GM19455 (cell line): Measurements from ENCODE around the gene OR52N2.

Experiments
- ATAC-seq: cut with Tn5 transposase; IDR thresholded peaks from one replicate; pipeline ENCODE4 v1.9.1; 2021; ENCODE audit not compliant: unreplicated experiment

The OR52N2 gene

GRCh38 chr11:5808500-5809121 lies at the start of gene OR52N2:
TSS of gene OR52N2 (plus strand) at chr11:5808924. CDS start at chr11:5820336, 11,412 bp downstream.
- peak; percentile 95 for ATAC-seq

DNA sequence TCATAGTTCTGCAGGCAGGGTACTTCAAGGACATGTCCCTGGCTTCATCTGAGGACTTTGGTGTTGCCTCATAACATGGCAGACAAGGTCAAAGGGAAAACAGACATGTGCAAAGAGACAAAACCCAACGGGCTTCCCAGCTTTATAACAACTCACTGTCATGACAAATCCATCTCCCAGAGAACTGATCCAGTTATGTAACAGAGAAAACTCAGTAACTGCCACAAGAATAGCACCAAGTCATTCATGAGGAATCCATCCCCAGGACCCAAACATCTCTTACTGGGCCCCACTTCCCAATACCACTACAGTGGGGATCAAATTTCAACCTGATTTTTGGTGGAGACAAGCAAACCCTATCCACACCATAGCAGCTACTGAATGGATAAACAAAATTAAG lies 41.7 kb upstream of the OR52N2 start:
- no peak for ATAC-seq

- no peak for ATAC-seq
Measured at GRCh38 chr11:5783255-5783654, 25.5 kb upstream of the OR52N2 start, which contains the start of gene OR52N5. TSS of gene OR52N5 (minus strand) at chr11:5783355. CDS start at chr11:5778634, 4,721 bp downstream.

DNA sequence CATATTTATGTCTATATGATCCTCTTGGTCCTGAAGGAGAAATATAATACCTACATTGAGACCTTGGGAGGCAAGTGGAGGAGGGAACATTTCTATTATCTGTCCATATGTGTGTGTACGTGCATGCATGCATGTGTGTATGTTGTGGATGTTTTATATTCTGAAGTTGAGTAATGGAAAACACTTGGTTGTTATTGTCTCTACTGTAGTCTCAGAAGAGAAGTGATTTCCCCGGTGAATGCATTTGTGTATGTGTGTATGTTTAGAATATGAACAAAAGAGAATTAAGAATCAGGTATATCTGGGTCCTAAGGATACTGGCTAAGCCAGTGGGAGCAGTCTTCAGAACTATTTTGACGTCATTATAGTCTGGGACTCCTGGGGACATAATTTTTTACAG lies 17.6 kb upstream of the OR52N2 start, which contains the start of gene OR52N1:
Gene OR52N1, minus strand, starts transcription at position 101 of the 400 bp plus-strand sequence. CDS start 2,449 bp downstream, outside the sequence.
- ATAC-seq, result no peak

- ATAC-seq, result no peak
Measured at GRCh38 chr11:5796541-5796940, 12.2 kb upstream of the OR52N2 start.

GRCh38 chr11:5803982-5804381 lies 4.7 kb upstream of the OR52N2 start:
- no peak for ATAC-seq

DNA sequence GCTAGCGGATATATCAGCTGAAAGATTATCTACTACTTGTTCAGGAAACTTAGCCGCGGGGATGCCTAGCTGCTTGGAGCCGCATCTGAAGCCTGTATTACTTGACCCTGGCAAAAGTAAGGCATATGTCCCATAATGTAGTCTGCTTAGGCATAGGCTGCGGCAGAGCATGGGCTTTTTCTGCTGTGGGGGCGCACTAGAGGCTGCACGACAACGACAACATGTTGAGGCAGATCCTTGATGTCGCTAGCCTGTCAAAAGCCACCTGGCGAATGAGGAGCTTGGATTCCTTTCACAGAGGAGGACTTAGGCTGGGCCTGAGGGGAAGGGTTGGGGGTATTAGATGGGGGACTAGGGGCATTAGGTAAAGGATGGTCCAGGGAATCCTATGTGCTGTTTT lies 1.1 kb upstream of the OR52N2 start:
- ATAC-seq, result no peak

- peak; percentile 23 for ATAC-seq
Measured at GRCh38 chr11:5809122-5809519, 397 bp downstream of the OR52N2 start.

DNA sequence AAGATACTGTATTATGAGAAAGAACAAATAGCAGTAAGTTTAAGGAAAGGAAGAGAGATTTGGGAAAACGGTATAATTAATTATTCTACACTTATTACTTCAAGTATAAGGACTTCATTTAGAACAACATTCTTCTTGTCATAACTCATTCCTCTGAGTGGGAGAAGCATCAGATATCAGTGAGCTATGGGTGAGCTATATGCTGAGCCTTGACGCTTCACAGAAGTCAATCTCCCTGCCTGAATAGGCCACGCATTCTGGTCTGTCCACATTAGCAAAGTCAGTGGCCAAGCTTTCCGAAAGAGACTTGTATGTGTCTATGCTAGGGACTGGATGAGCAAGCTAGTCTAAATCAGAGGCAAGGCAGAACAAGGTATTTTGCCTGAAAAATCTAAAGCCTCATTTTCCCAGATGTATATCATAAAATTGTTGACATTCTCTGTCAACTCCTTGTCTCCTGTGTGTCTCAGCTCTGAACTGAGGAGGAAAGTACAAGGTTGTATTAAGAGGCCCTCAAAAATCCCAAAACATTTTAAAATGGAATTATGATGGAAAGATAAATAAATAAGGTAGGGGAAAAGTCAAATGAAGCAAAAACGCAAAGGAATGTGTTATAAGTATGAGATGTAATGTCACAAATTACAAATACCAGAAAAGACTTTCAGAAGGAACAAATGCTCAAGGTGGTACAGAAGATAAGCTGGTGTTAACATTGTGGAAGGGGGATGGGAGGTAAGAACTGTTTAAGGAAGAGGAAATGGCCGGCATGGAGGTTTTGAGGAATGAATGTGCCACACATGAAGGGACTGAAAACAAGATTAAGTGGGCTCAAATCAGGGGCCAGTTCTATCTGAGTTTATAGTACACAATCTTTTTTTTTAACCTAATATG lies 1.4 kb downstream of the OR52N2 start:
- ATAC-seq, result no peak

DNA sequence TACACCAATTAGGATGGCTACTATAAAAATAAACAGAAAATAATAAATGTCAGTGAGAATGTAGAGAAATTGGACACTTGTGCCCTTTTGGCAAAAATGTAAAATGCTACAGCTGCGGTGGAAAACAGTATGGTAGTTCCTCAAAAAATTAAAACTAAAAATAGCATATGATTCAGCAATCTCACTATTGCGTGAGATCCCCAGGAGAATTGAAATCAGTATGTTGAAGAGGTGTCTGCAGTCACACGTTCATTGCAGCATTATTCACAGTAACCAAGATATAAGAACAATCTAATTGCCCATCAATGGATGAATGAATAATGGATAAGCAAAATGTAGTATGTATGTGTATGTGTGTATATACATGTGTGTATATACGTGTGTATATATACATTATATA lies 6.8 kb downstream of the OR52N2 start:
- no peak for ATAC-seq

DNA sequence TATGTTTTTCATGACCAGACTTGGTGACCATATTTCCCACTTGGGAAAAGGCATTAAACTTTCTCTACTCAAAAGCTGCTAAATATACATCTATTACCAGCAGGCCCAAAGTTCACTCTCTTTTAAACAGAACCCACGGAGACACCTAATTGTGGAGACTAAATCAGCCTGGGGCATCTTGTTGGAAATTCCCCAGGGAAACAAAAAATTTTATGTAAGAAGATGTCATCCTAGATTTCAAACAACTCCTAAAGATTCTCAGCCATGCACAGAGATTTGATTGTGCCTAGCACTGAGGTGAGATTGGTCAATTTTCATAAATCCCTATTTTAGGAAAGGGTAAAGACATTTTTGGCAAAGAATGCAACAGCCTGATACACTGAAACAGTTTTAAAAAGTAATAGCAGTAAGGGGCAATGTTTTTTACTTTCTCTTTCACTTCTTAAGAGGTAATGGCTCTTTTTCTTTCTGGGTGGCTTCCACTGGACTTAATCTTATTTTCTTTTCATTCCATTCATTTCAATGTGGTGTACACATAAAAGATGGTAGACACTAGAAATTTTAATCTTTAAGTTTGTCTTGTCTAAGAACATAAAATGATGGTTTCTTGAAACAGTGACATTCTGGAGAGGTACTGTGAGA lies 9.6 kb downstream of the OR52N2 start:
- ATAC-seq, result no peak

GRCh38 chr11:5831196-5831829 lies 22.6 kb downstream of the OR52N2 start:
- ATAC-seq, result no peak

DNA sequence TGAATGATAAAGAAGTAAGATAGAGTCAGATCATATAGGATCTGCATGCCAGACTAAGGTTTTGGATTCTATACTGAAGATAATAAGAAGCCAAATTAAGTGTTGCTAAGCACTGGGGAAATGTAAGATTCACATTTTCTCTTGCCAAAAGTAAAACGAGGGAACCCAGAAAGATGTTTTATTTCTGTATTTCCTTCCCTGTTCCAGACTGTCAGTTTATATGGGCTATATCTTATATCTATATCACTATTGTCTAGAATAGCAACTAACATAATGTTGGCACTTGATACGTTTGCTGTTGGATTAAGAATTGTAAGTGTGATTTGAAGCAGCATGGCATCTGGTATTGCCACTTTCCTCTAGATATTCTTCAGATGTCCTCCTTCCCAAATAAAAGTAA lies 24.7 kb downstream of the OR52N2 start:
- ATAC-seq, result no peak

- no peak for ATAC-seq
Measured at GRCh38 chr11:5837695-5838094, 29.0 kb downstream of the OR52N2 start.

- no peak for ATAC-seq
Measured at GRCh38 chr11:5841797-5842196, 33.1 kb downstream of the OR52N2 start, which contains the start of gene OR52E6. TSS of gene OR52E6 (minus strand) at chr11:5841897. CDS start at chr11:5841897, 0 bp downstream.

GRCh38 chr11:5846701-5847100 lies 38.0 kb downstream of the OR52N2 start:
- ATAC-seq, result no peak

DNA sequence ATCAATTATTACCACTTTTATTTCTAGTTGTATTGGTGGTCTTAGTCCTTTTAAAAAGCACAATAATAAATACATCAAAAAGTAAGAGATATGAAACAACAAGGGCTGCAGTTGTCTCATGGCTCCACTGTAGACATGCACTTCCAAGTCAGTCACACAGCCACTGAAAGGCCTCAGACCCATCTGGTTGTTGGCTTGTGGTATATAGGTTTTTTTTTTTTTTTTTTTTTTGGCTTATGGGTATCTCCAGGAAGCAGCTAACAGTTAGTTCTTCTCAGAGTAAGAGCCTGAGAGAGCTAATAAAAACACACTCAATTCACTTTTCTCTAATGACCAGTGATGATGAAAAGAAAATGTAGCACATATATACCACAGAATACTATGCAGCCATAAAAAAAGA lies 39.0 kb downstream of the OR52N2 start:
- ATAC-seq, result no peak

- no peak for ATAC-seq
Measured at GRCh38 chr11:5851002-5851401, 42.3 kb downstream of the OR52N2 start.

GRCh38 chr11:5857590-5857989 lies 48.9 kb downstream of the OR52N2 start, which contains the start of gene OR52E8:
TSS of gene OR52E8 (minus strand) at chr11:5857690. CDS start at chr11:5857690, 0 bp downstream.
- ATAC-seq, result no peak

- ATAC-seq, result no peak
Measured at GRCh38 chr11:5865826-5866225, 57.1 kb downstream of the OR52N2 start.
